Stimulated activated CD4-positive, alpha-beta T cell treated with anti-CD3 and anti-CD28 coated beads, Interleukin-4, amount 100 ng/mL, for 48 hours (primary cell): ENCODE results near the gene VPS13D.
"Not testable (repeated sequence)": the region's sequence is repeated elsewhere in the genome, so short reads cannot be mapped to it uniquely, and the experiment has no call there.

ENCODE experiments used
- DNase-seq, 2 donors: peaks; one replicate each; pipeline ENCODE4 v3.0.0-alpha.2; 2020; ENCODE audit warnings: low read depth in 2 of 2

Gene VPS13D

GRCh38 chr1:12515234-12515633 is 285.4 kb downstream of the VPS13D start:
- no peak for DNase-seq

- no peak for DNase-seq
These were observed 286.9 kb downstream of the VPS13D start for GRCh38 chr1:12516741-12517140.

- peak; percentile 37 to 39 for DNase-seq
These were observed 289.3 kb downstream of the VPS13D start for GRCh38 chr1:12518931-12519692.

GRCh38 chr1:12519693-12520364 is 290.0 kb downstream of the VPS13D start:
- DNase-seq: no peak

GRCh38 chr1:12521096-12521495 is 291.3 kb downstream of the VPS13D start:
- no peak for DNase-seq

GRCh38 chr1:12522780-12523179 is 292.9 kb downstream of the VPS13D start:
- not testable (repeated sequence) for DNase-seq

GRCh38 chr1:12524266-12524665 is 294.4 kb downstream of the VPS13D start:
- no peak for DNase-seq

GRCh38 chr1:12525311-12526181 is 295.7 kb downstream of the VPS13D start:
- DNase-seq: no peak

- no peak for DNase-seq
These were observed 297.7 kb downstream of the VPS13D start for GRCh38 chr1:12527564-12527963.

GRCh38 chr1:12528021-12528852 is 298.4 kb downstream of the VPS13D start:
- no peak for DNase-seq

GRCh38 chr1:12529640-12530174 is 299.9 kb downstream of the VPS13D start:
- no peak for DNase-seq

- no peak for DNase-seq
These were observed 300.8 kb downstream of the VPS13D start for GRCh38 chr1:12530462-12531178.

- no peak for DNase-seq
These were observed 301.3 kb downstream of the VPS13D start for GRCh38 chr1:12531179-12531499.

GRCh38 chr1:12532405-12533315 is 302.8 kb downstream of the VPS13D start:
- no peak for DNase-seq

GRCh38 chr1:12536023-12536639 is 306.3 kb downstream of the VPS13D start:
- no peak for DNase-seq

GRCh38 chr1:12537294-12537693 is 307.5 kb downstream of the VPS13D start:
- no peak for DNase-seq

- DNase-seq: no peak
These were observed 308.2 kb downstream of the VPS13D start for GRCh38 chr1:12537906-12538461.

- DNase-seq: not testable (repeated sequence)
These were observed 308.7 kb downstream of the VPS13D start for GRCh38 chr1:12538536-12538935.

GRCh38 chr1:12539320-12539704 is 309.5 kb downstream of the VPS13D start:
- no peak for DNase-seq
